AG10803 (cell line): ENCODE results near the gene PSAP.

ENCODE experiments used
- DNase-seq: peaks from one replicate; pipeline ENCODE4 v3.0.0; 2010; ENCODE audit warnings: low read depth
- H3K4me3 ChIP-seq: 2 replicates; pipeline ENCODE4 v1.5.1; 2011; ENCODE audit warnings: mild to moderate bottlenecking, low read length, control low read depth
- TF ChIP-seq, protein P1 (sequence below): conservative IDR thresholded peaks from 2 replicates; pipeline ENCODE4 v1.5.1; 2011; ENCODE audit warnings: mild to moderate bottlenecking, low read length, control low read depth, inconsistent platforms

PSAP gene

DNA sequence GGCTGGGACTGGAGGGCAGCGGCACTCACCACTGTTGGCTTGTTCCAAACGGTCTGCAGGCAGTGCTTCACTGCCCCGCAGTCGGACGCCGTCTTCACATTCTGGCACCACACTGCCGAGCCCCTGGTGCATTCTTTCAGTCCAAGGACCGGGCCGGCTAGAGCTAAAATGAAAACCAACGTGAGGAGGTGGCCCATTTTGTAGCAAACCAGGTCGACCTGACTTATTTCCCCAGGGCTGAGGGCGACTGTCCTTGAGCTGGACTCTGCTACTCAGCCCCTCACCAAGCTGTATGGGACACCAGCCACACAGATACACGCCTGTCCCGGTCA, 16.7 kb downstream of the PSAP start:
- H3K4me3 ChIP-seq, result no peak overlapping the region
- no peak for DNase-seq
- TF ChIP-seq, protein P1, sequence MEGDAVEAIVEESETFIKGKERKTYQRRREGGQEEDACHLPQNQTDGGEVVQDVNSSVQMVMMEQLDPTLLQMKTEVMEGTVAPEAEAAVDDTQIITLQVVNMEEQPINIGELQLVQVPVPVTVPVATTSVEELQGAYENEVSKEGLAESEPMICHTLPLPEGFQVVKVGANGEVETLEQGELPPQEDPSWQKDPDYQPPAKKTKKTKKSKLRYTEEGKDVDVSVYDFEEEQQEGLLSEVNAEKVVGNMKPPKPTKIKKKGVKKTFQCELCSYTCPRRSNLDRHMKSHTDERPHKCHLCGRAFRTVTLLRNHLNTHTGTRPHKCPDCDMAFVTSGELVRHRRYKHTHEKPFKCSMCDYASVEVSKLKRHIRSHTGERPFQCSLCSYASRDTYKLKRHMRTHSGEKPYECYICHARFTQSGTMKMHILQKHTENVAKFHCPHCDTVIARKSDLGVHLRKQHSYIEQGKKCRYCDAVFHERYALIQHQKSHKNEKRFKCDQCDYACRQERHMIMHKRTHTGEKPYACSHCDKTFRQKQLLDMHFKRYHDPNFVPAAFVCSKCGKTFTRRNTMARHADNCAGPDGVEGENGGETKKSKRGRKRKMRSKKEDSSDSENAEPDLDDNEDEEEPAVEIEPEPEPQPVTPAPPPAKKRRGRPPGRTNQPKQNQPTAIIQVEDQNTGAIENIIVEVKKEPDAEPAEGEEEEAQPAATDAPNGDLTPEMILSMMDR, result no peak

DNA sequence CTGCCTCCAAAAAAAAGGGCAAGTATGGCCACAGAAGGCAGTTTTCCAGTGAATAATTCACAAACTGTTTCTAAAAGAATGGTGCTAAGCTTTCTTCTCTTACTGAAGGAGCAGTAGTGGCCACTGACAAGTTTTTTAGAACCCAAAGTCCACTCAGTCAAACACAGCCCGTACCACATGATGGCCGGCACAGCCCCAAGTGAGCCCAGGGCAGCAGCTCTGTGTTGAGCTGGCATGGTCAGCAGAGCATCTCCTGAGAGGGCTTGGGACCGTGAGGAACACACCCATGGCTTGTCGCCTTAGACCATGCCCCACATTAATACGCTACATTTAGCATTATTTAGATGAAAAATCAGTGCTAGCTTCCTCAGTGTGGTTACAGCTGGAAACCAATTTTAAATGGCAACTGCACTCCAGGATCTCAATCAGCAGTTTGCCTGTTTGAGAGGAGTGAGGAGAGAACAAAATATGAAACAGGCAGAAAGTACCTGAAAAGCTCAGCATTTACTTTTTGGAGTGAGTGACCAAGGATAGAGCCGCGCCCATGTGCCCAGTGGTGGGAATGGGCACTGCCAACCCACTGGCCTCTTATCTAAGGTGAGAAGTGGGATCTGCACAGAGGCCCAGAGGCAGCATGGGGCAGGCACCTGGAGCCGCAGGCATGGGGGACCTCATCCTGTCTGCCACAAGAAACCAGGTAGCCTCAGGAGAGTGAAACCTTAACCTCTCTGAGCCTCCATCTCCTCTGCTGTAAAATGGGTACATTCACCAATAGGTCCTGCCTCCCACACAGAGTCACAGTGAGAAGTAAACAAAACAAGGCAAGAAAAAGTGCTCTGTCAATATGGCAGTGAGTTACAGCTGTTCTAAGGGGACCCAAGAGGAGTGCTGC, 17.4 kb downstream of the PSAP start:
- H3K4me3 ChIP-seq, result no peak overlapping the region
- no peak for DNase-seq
- TF ChIP-seq, protein P1, result no peak

DNA sequence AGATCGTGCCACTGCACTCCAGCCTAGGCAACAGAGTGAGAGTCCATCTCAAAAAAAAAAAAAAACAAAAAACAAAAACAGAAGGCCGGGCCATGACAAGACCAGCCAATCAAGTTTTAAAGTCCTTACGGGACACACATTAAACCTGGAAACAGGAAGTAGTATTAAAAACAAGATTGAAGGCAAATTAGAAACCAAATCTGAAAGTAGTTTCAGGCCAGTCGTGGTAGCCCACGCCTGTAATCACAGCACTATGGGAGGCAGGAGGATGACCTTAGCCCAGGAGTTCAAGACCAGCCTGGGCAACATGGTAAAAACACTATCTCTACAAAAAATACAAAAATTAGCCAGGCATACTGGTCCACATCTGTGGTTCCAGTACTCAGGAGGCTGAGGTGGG, 18.1 kb downstream of the PSAP start:
- TF ChIP-seq, protein P1, result no peak
- DNase-seq, result no peak

DNA sequence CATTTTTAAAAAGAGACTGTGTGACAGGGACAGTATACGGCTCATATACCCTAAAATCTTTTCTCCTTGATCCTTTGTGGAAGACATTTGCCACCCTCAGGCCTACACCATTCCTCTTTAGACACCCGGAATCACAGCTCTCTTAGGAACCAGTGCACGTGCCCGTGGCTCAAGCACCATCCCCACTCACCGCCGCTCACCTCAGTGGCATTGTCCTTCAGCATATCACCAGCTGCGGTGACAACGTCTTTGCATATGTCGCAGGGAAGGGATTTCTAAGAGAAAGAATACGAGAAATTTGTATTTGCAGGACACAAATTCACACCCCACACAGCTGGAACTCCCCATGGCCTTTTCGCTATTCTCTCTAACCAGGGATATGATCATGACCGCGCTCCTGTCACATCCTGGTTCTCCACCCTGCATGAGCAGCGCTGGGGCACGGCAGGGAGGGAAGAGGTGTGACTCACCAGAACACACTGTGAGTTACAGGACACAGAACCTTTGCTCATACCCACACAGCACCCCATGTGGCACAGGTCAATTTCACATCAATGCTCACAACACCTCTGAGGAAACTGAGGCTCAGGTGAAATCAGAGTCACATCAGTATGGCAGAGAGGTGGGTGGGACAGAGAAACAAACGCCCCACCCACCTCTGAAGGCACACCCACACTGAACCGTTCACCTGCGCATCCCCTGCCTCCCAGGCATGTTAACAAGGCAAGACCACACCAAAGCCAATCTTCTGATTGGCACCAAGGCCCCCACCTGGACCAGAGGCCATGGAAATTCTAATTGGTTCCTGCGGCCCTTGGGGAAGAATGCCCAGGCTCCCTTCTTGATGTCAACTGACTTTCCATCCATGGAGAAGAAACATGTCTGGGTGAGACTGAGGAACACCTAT, 19.2 kb downstream of the PSAP start:
- TF ChIP-seq, protein P1, result no peak
- no peak overlapping the region for H3K4me3 ChIP-seq
- DNase-seq, result peak; percentile 14

More for the DNA sequence above, 18.1 kb downstream of the PSAP start:
- no peak overlapping the region for H3K4me3 ChIP-seq

DNA sequence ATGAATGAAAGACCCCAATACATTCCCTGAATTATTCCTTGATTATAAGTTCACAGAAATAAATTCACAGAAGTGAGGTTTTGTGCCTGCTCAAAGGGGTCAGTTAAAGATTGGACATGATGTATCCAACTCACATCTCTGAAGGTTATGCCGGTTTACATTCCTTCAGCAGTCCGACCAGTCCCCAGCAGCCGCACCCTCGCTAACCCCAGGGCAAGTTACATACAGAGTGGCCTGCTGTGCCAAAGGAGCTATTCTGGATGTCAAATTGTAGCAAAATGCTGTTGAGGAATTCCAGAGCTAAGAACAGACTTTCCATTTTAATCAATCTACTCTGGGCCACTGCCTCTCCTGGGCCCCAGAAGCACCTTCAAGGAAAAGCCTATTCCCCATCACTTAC, 20.3 kb downstream of the PSAP start:
- H3K4me3 ChIP-seq, result no peak overlapping the region
- DNase-seq, result no peak
- TF ChIP-seq, protein P1, result no peak

DNA sequence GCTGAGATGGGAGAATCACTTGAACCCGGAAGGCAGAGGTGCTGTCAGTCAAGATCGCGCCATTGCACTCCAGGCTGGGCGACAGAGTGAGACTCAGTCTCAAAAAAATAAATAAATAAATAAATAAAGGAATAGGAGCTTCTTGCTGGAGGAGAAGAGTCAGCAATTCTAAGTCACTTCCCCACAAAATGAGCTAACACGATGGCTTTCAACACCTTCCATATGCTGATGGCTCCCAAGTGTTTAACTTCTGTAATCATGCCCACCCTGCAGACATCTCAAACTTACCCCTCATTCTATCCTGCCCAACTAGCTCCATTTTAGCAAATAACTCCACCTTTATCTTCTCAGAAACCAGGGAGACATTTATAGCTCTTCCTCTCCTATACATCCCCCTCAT, 21.2 kb downstream of the PSAP start:
- DNase-seq, result no peak
- TF ChIP-seq, protein P1, result no peak
- no peak overlapping the region for H3K4me3 ChIP-seq
